ENCODE measurements around the gene EHBP1.

EHBP1 gene

DNA sequence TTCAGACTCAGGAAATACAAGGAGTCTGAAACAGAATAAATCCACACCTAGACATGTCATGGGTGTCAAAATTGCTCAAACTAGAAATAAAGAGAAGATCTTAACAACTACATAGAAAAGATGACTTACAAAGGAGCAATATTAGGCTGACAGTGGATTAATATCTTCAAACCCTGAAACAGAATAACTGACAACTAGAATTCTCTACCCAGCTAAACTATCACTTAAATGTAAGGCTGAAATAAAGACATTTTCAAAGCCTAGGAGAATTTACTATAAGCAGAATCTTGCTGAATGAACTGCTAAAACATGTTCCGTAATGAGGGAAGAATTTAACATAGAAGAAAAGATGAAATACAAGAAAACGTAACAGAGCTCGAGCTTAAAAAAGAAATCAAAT lies 168.1 kb downstream of the EHBP1 start:
- Histone ChIP-seq H3K9me3 (ENCODE audit: insufficient read depth, low read depth, low read length) (peaks cover 12% of the 10 kb centered on the region), H3K27me3 (ENCODE audit: insufficient read depth, low read length) (no peaks in the 10 kb centered on the region), H3K4me1 (ENCODE audit: insufficient read depth, low read length) (no peaks in the 10 kb centered on the region), H3K27ac (ENCODE audit: low read length) (no peak overlapping the region), H3K4me3 (ENCODE audit: low read length) (no peak overlapping the region), H3K9ac (ENCODE audit: low read depth, low read length) (no peak overlapping the region), H3K36me3 (ENCODE audit: insufficient read depth, low read depth, low read length) (peaks cover 52% of the 10 kb centered on the region)

- Histone ChIP-seq H3K4me1 (ENCODE audit: insufficient read depth, low read length) (no peaks in the 10 kb centered on the region), H3K9me3 (ENCODE audit: insufficient read depth, low read depth, low read length) (peaks cover 12% of the 10 kb centered on the region), H3K36me3 (ENCODE audit: insufficient read depth, low read depth, low read length) (peaks cover 57% of the 10 kb centered on the region), H3K27me3 (ENCODE audit: insufficient read depth, low read length) (no peaks in the 10 kb centered on the region), H3K4me3 (ENCODE audit: low read length) (no peak overlapping the region), H3K9ac (ENCODE audit: low read depth, low read length) (no peak overlapping the region), H3K27ac (ENCODE audit: low read length) (no peak overlapping the region)
These were observed 169.4 kb downstream of the EHBP1 start for GRCh38 chr2:62874881-62875383.

DNA sequence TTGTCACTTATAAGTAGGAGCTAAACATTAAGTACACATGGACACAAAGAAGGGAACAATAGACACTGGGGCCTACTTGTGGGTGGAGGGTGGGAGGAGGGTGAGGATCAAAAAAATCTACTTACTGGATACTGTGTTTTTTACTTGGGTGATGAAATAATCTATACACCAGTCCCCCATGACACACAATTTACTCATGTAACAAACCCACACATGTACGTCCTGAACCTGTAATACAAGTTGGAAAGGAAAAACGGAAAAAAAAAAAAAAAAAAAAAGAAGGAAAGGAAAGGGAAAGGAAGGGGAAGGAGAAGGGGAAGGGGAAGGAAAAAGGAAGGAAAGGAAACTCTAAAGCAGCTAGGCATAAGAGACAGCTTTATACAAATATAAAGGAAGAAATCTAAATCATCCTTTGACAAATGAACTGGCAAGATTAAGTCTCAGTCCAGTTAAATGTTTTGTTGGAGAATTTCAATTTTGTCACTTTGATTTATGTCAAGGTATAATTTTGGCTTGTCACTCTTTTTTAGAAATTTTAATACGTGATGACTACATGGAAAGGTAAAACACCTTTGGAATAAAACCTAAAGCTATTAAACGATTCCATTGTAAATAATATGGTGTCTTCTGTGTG lies 175.8 kb downstream of the EHBP1 start:
- Histone ChIP-seq H3K36me3 (ENCODE audit: insufficient read depth, low read depth, low read length) (peaks cover 35% of the 10 kb centered on the region), H3K27ac (ENCODE audit: low read length) (no peak overlapping the region), H3K4me3 (ENCODE audit: low read length) (no peak overlapping the region), H3K9me3 (ENCODE audit: insufficient read depth, low read depth, low read length) (no peaks in the 10 kb centered on the region; the same call in 1 of the 2 replicates), H3K4me1 (ENCODE audit: insufficient read depth, low read length) (no peaks in the 10 kb centered on the region), H3K9ac (ENCODE audit: low read depth, low read length) (no peak overlapping the region), H3K27me3 (ENCODE audit: insufficient read depth, low read length) (no peaks in the 10 kb centered on the region)

DNA sequence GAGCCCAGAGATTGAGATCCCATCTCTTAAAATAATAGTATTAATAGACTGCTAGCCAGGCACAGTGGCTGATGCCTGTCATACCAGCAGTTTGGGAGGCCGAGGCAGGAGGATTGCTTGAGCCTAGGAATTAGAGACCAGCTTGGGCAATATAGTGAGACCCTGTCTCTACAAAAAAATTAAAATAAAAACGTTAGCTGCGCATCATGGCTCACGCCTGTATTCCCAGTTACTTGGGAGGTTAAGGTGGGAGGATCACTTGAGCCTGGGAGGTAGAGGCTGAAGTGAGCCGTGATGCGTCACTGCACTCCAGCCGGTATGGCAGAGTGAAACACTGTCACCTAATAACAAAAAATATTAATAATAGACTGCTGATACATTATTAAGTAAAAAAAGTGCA lies 178.1 kb downstream of the EHBP1 start:
- H3K9ac ChIP-seq (ENCODE audit: low read depth, low read length): no peak overlapping the region
- no peak overlapping the region for H3K4me3 ChIP-seq (ENCODE audit: low read length)
- no peaks in the 10 kb centered on the region; the same call in 1 of the 2 replicates for H3K9me3 ChIP-seq (ENCODE audit: insufficient read depth, low read depth, low read length)
- H3K27me3 ChIP-seq (ENCODE audit: insufficient read depth, low read length): no peaks in the 10 kb centered on the region
- H3K27ac ChIP-seq (ENCODE audit: low read length): no peak overlapping the region
- peaks cover 8% of the 10 kb centered on the region; the same call in 1 of the 2 replicates for H3K4me1 ChIP-seq (ENCODE audit: insufficient read depth, low read length)
- peaks cover 15% of the 10 kb centered on the region; the same call in 1 of the 2 replicates for H3K36me3 ChIP-seq (ENCODE audit: insufficient read depth, low read depth, low read length)

DNA sequence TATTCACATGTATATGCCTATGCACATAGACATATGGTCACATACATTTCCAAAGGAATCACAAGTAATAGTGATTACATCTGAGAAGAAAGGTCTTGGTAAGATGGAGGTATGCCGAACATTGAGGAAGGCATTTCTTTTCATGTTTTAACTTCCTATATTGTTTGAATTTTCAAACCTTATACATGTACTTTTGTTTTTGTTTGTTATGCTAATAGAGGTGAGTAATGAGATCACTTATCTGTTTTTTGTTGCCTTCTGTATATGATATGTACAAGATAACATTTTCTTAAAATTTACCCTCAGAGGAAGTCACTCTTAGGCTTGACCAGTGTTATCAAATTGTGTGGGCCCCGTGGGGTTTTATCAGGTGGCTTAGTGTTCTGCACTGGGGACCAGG lies 178.6 kb downstream of the EHBP1 start:
- peaks cover 11% of the 10 kb centered on the region; the same call in 1 of the 2 replicates for H3K36me3 ChIP-seq (ENCODE audit: insufficient read depth, low read depth, low read length)
- H3K27ac ChIP-seq (ENCODE audit: low read length): no peak overlapping the region
- H3K4me1 ChIP-seq (ENCODE audit: insufficient read depth, low read length): peaks cover 8% of the 10 kb centered on the region; the same call in 1 of the 2 replicates
- H3K27me3 ChIP-seq (ENCODE audit: insufficient read depth, low read length): no peaks in the 10 kb centered on the region
- no peak overlapping the region for H3K4me3 ChIP-seq (ENCODE audit: low read length)
- no peak overlapping the region for H3K9ac ChIP-seq (ENCODE audit: low read depth, low read length)
- H3K9me3 ChIP-seq (ENCODE audit: insufficient read depth, low read depth, low read length): no peaks in the 10 kb centered on the region; the same call in 1 of the 2 replicates

DNA sequence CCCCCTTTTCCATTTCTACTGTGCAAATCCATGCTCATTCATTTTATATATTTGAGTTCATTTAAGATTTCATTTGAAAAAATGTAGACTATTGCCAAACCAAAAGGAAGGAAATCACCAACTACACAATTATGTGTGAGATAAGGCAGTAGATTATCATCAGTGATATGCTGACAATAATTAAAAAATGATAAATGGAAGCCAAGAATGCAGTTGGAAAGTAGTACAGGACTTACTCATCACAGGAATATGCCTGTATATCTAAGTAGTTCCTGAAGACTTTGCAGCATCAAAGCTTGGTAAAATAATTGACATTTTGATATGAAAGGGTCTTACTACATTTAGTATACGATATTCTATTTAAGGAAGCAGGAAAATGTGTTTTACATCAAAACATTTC lies 179.0 kb downstream of the EHBP1 start:
- Histone ChIP-seq H3K27ac (ENCODE audit: low read length) (no peak overlapping the region), H3K36me3 (ENCODE audit: insufficient read depth, low read depth, low read length) (0 out of 2 replicates have a peak, but pooled peaks cover 10% of the 10 kb centered on the region), H3K9me3 (ENCODE audit: insufficient read depth, low read depth, low read length) (no peaks in the 10 kb centered on the region; the same call in 1 of the 2 replicates), H3K4me1 (ENCODE audit: insufficient read depth, low read length) (peaks cover 8% of the 10 kb centered on the region; the same call in 1 of the 2 replicates), H3K9ac (ENCODE audit: low read depth, low read length) (no peak overlapping the region), H3K4me3 (ENCODE audit: low read length) (no peak overlapping the region), H3K27me3 (ENCODE audit: insufficient read depth, low read length) (no peaks in the 10 kb centered on the region)

DNA sequence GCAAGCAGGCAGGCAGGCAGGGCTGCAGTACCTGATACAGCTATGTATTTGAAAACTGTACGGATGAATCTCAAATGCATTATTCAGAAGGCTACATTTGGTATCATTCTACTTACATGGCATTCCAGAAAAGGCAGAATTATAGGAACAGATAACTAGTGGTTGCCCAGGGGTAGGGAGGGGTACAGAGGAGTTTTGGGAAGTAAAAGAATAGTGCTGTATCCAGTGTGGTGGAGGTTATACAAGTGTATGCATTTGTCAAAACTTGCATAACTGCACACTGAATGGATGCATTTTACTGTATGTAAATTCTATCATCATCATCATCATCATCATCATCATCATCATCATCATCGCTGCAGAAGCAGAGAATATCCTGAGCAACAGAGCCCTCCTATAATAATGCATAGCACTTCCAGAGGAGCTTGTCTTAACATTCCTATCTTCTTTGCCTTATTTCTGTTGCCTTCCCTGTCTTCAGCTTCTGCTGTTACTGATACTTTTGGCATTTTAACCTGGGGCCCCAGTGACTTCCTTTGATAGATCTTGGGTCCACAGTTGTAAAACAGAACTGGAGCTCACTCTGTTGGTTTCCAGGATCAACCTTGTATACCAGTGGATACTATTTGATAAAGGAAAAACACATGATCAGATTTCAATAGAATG lies 189.6 kb downstream of the EHBP1 start:
- Histone ChIP-seq H3K4me1 (ENCODE audit: insufficient read depth, low read length) (no peaks in the 10 kb centered on the region), H3K27ac (ENCODE audit: low read length) (no peak overlapping the region), H3K4me3 (ENCODE audit: low read length) (no peak overlapping the region), H3K36me3 (ENCODE audit: insufficient read depth, low read depth, low read length) (no peaks in the 10 kb centered on the region), H3K9ac (ENCODE audit: low read depth, low read length) (no peak overlapping the region), H3K27me3 (ENCODE audit: insufficient read depth, low read length) (no peaks in the 10 kb centered on the region), H3K9me3 (ENCODE audit: insufficient read depth, low read depth, low read length) (no peaks in the 10 kb centered on the region)

GRCh38 chr2:62895632-62896009 lies 190.1 kb downstream of the EHBP1 start:
- Histone ChIP-seq H3K27ac (ENCODE audit: low read length) (no peak overlapping the region), H3K9me3 (ENCODE audit: insufficient read depth, low read depth, low read length) (no peaks in the 10 kb centered on the region), H3K36me3 (ENCODE audit: insufficient read depth, low read depth, low read length) (no peaks in the 10 kb centered on the region), H3K4me1 (ENCODE audit: insufficient read depth, low read length) (no peaks in the 10 kb centered on the region), H3K9ac (ENCODE audit: low read depth, low read length) (no peak overlapping the region), H3K4me3 (ENCODE audit: low read length) (no peak overlapping the region), H3K27me3 (ENCODE audit: insufficient read depth, low read length) (no peaks in the 10 kb centered on the region)

DNA sequence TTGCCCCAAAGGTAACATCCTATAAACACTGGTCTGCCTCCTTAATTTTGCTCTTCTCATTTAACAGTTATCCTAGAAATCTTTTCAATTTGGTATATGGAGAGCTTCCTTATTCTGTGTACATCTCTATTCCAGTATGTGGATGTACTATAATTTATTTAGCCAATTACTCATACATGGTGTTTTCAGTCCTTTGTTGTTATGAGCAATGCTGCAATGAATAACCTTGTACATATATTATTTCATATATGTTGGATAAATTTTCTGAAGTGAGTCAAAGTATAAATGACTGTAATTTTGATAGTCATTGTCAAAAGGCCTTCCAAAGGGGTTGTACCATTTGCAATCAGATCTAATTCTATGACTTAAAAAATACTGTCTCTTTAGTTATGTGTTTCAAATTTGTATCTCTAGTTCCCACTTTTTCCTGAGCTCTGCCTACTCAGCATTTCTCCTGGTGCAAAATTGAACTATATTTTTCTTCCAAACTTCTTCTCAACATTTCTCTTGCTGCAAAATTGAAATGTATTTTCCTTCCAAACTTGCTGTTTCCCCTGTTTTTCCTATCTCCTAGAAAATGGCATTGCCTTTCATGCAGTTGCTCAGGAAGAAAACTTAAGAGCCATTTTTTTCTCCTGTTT lies 191.8 kb downstream of the EHBP1 start:
- Histone ChIP-seq H3K9me3 (ENCODE audit: insufficient read depth, low read depth, low read length) (no peaks in the 10 kb centered on the region), H3K4me3 (ENCODE audit: low read length) (no peak overlapping the region), H3K4me1 (ENCODE audit: insufficient read depth, low read length) (no peaks in the 10 kb centered on the region), H3K36me3 (ENCODE audit: insufficient read depth, low read depth, low read length) (no peaks in the 10 kb centered on the region), H3K27me3 (ENCODE audit: insufficient read depth, low read length) (no peaks in the 10 kb centered on the region), H3K9ac (ENCODE audit: low read depth, low read length) (no peak overlapping the region), H3K27ac (ENCODE audit: low read length) (no peak overlapping the region)

DNA sequence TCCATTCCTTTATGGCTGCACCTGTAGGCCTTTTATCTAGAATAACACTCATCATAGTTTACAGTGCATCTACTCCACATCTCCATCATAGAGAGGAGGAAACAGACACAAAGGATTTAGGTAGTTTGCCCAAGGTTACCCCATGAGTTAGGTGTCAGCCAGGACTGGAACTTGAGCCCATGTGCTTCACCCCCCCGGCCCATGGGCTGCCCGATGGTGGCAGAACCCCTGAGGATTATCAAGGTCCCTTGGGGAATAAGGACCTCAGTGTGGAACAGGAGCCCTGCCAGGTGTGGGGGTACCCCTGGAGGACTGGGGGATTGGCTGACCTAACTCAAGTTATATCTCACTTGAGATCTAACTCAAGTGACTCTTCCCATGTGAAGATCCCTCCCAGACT lies 198.8 kb downstream of the EHBP1 start:
- Histone ChIP-seq H3K9me3 (ENCODE audit: insufficient read depth, low read depth, low read length) (no peaks in the 10 kb centered on the region), H3K36me3 (ENCODE audit: insufficient read depth, low read depth, low read length) (no peaks in the 10 kb centered on the region), H3K27ac (ENCODE audit: low read length) (no peak overlapping the region), H3K4me3 (ENCODE audit: low read length) (no peak overlapping the region), H3K9ac (ENCODE audit: low read depth, low read length) (no peak overlapping the region), H3K27me3 (ENCODE audit: insufficient read depth, low read length) (no peaks in the 10 kb centered on the region), H3K4me1 (ENCODE audit: insufficient read depth, low read length) (no peaks in the 10 kb centered on the region)

- Histone ChIP-seq H3K4me1 (ENCODE audit: insufficient read depth, low read length) (no peaks in the 10 kb centered on the region), H3K27ac (ENCODE audit: low read length) (no peak overlapping the region), H3K4me3 (ENCODE audit: low read length) (no peak overlapping the region), H3K27me3 (ENCODE audit: insufficient read depth, low read length) (no peaks in the 10 kb centered on the region), H3K36me3 (ENCODE audit: insufficient read depth, low read depth, low read length) (no peaks in the 10 kb centered on the region), H3K9me3 (ENCODE audit: insufficient read depth, low read depth, low read length) (no peaks in the 10 kb centered on the region), H3K9ac (ENCODE audit: low read depth, low read length) (no peak overlapping the region)
These were observed 202.6 kb downstream of the EHBP1 start for GRCh38 chr2:62908145-62908544.

DNA sequence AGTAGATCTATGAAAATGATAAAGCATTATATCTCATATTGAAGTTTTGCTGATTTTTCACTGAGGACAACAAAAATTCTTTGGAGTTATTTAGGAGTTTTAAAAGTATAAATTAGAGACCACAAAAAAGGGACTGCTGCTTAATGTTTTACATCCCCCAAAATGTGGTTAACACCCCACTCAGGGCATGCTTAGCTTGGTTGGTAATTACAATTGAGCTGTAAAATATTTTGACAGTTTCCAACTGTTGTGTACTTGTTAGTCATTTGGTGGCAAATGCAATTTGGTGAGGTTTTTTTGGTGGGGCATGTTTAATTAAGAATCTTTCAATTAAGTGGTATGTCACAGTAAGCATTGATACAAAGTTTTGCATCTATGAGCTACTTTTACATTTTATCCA lies 207.8 kb downstream of the EHBP1 start:
- no peaks in the 10 kb centered on the region for H3K36me3 ChIP-seq (ENCODE audit: insufficient read depth, low read depth, low read length)
- H3K4me3 ChIP-seq (ENCODE audit: low read length): no peak overlapping the region
- H3K4me1 ChIP-seq (ENCODE audit: insufficient read depth, low read length): no peaks in the 10 kb centered on the region
- H3K27me3 ChIP-seq (ENCODE audit: insufficient read depth, low read length): no peaks in the 10 kb centered on the region
- no peak overlapping the region for H3K9ac ChIP-seq (ENCODE audit: low read depth, low read length)
- H3K27ac ChIP-seq (ENCODE audit: low read length): no peak overlapping the region
- H3K9me3 ChIP-seq (ENCODE audit: insufficient read depth, low read depth, low read length): no peaks in the 10 kb centered on the region

All from iPS-20b (cell line).